RWPE1 (cell line): Measurements from ENCODE around the gene SDK2.

ENCODE experiments used
- CTCF ChIA-PET: fragments of 350-600 bp; sonication (Branson Sonifier 250); formaldehyde crosslinking; extraction: SDS; loops from one replicate; lab custom pipeline; 2021; lab: Yijun Ruan, JAX
- POLR2A ChIA-PET: fragments of 400-600 bp; formaldehyde crosslinking; extraction: SDS; loops from one replicate; lab custom pipeline; 2020; ENCODE audit warnings: antibody characterized with exemption; ENCODE audit not compliant: low non-redundant PET; lab: Yijun Ruan, JAX
- DNase-seq: peaks from one replicate; pipeline ENCODE4 v3.0.0; 2012; ENCODE audit warnings: low spot score
- H3K27ac ChIP-seq: fragments of 450-650 bp; 2 replicates; pipeline ENCODE4 v1.5.1; 2017
- TF ChIP-seq, protein P1 (sequence below): fragments of 450-650 bp; conservative IDR thresholded peaks from 2 replicates; pipeline ENCODE4 v1.5.1; 2017; ENCODE audit warnings: low read depth, mild to moderate bottlenecking

Gene SDK2

GRCh38 chr17:73595068-73595467 is 49.2 kb downstream of the SDK2 start:
- ChIA-PET CTCF (no interaction called here), POLR2A (no interaction called here)
- TF ChIP-seq, protein P1, sequence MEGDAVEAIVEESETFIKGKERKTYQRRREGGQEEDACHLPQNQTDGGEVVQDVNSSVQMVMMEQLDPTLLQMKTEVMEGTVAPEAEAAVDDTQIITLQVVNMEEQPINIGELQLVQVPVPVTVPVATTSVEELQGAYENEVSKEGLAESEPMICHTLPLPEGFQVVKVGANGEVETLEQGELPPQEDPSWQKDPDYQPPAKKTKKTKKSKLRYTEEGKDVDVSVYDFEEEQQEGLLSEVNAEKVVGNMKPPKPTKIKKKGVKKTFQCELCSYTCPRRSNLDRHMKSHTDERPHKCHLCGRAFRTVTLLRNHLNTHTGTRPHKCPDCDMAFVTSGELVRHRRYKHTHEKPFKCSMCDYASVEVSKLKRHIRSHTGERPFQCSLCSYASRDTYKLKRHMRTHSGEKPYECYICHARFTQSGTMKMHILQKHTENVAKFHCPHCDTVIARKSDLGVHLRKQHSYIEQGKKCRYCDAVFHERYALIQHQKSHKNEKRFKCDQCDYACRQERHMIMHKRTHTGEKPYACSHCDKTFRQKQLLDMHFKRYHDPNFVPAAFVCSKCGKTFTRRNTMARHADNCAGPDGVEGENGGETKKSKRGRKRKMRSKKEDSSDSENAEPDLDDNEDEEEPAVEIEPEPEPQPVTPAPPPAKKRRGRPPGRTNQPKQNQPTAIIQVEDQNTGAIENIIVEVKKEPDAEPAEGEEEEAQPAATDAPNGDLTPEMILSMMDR, result no peak
- H3K27ac ChIP-seq, result no peak overlapping the region
- no peak for DNase-seq

GRCh38 chr17:73594598-73594997 is 49.6 kb downstream of the SDK2 start:
- CTCF ChIA-PET, result no interaction called here

DNA sequence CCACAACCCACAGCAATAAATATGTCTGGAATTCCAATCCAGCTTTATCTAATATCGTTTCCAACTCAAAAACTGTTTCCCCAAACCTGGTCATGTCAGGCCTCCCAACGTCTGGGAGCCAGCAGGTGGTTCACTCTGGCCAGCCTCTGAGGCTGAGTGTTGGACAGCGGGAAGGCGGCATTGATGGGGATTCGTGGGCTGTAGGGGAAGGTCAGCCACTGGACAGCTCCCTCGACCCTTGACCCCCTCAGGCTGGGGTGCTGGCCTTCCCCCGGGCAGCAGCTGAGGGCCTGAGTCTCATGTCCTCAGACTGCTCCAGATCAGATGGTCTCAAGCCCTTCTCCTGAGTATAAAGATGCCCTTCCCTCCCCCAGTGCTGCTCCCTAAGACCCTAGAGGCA is 50.2 kb downstream of the SDK2 start:
- ChIA-PET CTCF (interaction anchor here (0.6 to 0.7 kb wide), 2 partner anchors 14 to 605 kb away, joined by 3 to 4 read pairs; no protein-coding TSS in a partner anchor), POLR2A (no interaction called here)
- DNase-seq, result no peak
- TF ChIP-seq, protein P1, result no peak
- no peak overlapping the region for H3K27ac ChIP-seq

More at GRCh38 chr17:73594598-73594997, 49.6 kb downstream of the SDK2 start:
- no peak overlapping the region for H3K27ac ChIP-seq
- no peak for DNase-seq
- TF ChIP-seq, protein P1, result no peak
- POLR2A ChIA-PET, result no interaction called here

GRCh38 chr17:73593249-73593965 is 50.8 kb downstream of the SDK2 start:
- no peak overlapping the region for H3K27ac ChIP-seq
- TF ChIP-seq, protein P1, result no peak
- ChIA-PET POLR2A (no interaction called here), CTCF (interaction anchor here (0.6 to 0.7 kb wide), 2 partner anchors 14 to 606 kb away, joined by 3 to 4 read pairs; no protein-coding TSS in a partner anchor)
- DNase-seq, result no peak

DNA sequence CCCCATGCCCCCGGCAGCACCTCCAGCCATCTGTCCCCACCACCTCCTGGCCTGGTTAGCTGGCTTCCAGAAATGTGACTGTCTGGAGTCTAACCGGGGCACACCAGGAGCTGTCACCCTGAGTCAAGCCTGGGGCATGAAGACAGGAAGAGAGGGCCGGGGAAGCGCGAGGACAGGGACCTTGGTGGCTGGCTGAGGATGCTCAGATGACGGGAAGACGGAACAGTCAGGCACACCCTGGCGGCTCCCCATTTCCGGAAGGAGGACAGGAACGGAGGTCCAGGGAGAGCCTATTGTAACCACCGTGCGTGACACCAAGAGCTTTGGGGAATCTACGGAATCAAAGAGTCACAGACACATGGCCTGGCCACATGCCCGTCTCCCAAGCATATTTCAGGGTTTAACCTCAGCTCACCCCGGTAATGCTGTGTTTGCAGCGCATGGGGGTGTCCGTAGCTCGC is 51.7 kb downstream of the SDK2 start:
- ChIA-PET CTCF (no interaction called here), POLR2A (no interaction called here)
- no peak for DNase-seq
- H3K27ac ChIP-seq, result no peak overlapping the region
- TF ChIP-seq, protein P1, result no peak

- CTCF ChIA-PET, result no interaction called here
- no peak overlapping the region for H3K27ac ChIP-seq
- TF ChIP-seq, protein P1, result no peak
- POLR2A ChIA-PET, result no interaction called here
- no peak for DNase-seq
Measured at GRCh38 chr17:73592079-73592415, 52.2 kb downstream of the SDK2 start.
